Loucy (cell line): ENCODE measurements around the gene RCE1.

Source experiments
- H2AFZ ChIP-seq: fragments of 200-600 bp; sonication (generic); 2 replicates; pipeline ENCODE4 v1.6.0; 2016; ENCODE audit warnings: antibody characterized with exemption, mild to moderate bottlenecking, low read length, moderate library complexity
- H3F3A ChIP-seq: fragments of 200-600 bp; 2 replicates; pipeline ENCODE4 v1.6.0; 2016; ENCODE audit warnings: antibody characterized with exemption, low read depth, mild to moderate bottlenecking
- H3K27me3 ChIP-seq: fragments of 200-600 bp; sonication (generic); 2 replicates; pipeline ENCODE4 v1.6.1; 2014; ENCODE audit warnings: low read length, mild to moderate bottlenecking; ENCODE audit not compliant: insufficient read depth, poor library complexity, severe bottlenecking
- H3K36me3 ChIP-seq: fragments of 200-600 bp; sonication (generic); 2 replicates; pipeline ENCODE4 v1.6.1; 2016; ENCODE audit warnings: low read length; ENCODE audit not compliant: insufficient read depth
- H3K4me1 ChIP-seq: fragments of 200-600 bp; sonication (generic); 2 replicates; pipeline ENCODE4 v1.5.1; 2014; ENCODE audit warnings: low read length, mild to moderate bottlenecking; ENCODE audit not compliant: insufficient read depth, poor library complexity, severe bottlenecking
- H3K4me2 ChIP-seq: fragments of 200-600 bp; sonication (generic); 2 replicates; pipeline ENCODE4 v1.6.0; 2014; ENCODE audit warnings: antibody characterized with exemption, low read length, low read depth, mild to moderate bottlenecking; ENCODE audit not compliant: poor library complexity, severe bottlenecking
- H3K4me3 ChIP-seq: fragments of 200-600 bp; sonication (generic); 2 replicates; pipeline ENCODE4 v1.5.1; 2014; ENCODE audit warnings: low read length, mild to moderate bottlenecking, mixed read lengths; ENCODE audit not compliant: poor library complexity, severe bottlenecking
- H3K79me2 ChIP-seq: fragments of 200-600 bp; sonication (generic); 2 replicates; pipeline ENCODE4 v1.6.1; 2014; ENCODE audit warnings: low read length; ENCODE audit not compliant: insufficient read depth
- H3K9ac ChIP-seq: fragments of 200-600 bp; sonication (generic); 2 replicates; pipeline ENCODE4 v1.6.0; 2014; ENCODE audit warnings: mild to moderate bottlenecking, low read depth, low read length, moderate library complexity; ENCODE audit not compliant: poor library complexity, severe bottlenecking
- H3K9me2 ChIP-seq: fragments of 200-600 bp; sonication (generic); replicated peaks from 2 replicates; pipeline ENCODE4 v1.6.1; 2016; ENCODE audit warnings: low read depth, low read length, mixed read lengths
- H3K9me3 ChIP-seq: fragments of 200-600 bp; sonication (generic); 2 replicates; pipeline ENCODE4 v1.6.1; 2014; ENCODE audit warnings: mild to moderate bottlenecking, antibody characterized with exemption, low read length, low read depth; ENCODE audit not compliant: insufficient read depth
- H4K20me1 ChIP-seq: fragments of 200-600 bp; sonication (generic); 2 replicates; pipeline ENCODE4 v1.6.0; 2014; ENCODE audit warnings: antibody characterized with exemption, low read length, mild to moderate bottlenecking; ENCODE audit not compliant: insufficient read depth, poor library complexity, severe bottlenecking
- CTCF ChIP-seq: fragments of 200-600 bp; sonication (generic); conservative IDR thresholded peaks from 2 replicates; pipeline ENCODE4 v1.5.1; 2014; ENCODE audit warnings: mild to moderate bottlenecking, antibody characterized with exemption, low read length
- EZH2phosphoT487 ChIP-seq: fragments of 200-600 bp; IDR thresholded peaks from 2 replicates; pipeline ENCODE4 v1.6.1; 2018; ENCODE audit warnings: antibody characterized with exemption, mild to moderate bottlenecking, moderate library complexity, borderline replicate concordance

Gene RCE1

GRCh38 chr11:66864924-66865697 lies 21.9 kb downstream of the RCE1 start:
- Histone ChIP-seq H3K4me3 (no peak overlapping the region), H3K9me2 (no peaks in the 10 kb centered on the region), H3K79me2 (no peaks in the 10 kb centered on the region), H3K27me3 (no peaks in the 10 kb centered on the region), H4K20me1 (no peaks in the 10 kb centered on the region), H3K36me3 (no peaks in the 10 kb centered on the region), H2AFZ (no peak overlapping the region), H3K9ac (no peak overlapping the region), H3K4me1 (no peaks in the 10 kb centered on the region), H3K9me3 (no peaks in the 10 kb centered on the region), H3F3A (no peaks in the 10 kb centered on the region), H3K4me2 (no peak overlapping the region)
- TF ChIP-seq CTCF (no peak), EZH2phosphoT487 (no peak)

- Histone ChIP-seq H4K20me1 (no peaks in the 10 kb centered on the region), H3K27me3 (no peaks in the 10 kb centered on the region), H3F3A (no peaks in the 10 kb centered on the region), H3K9me2 (no peaks in the 10 kb centered on the region), H2AFZ (no peak overlapping the region), H3K4me1 (no peaks in the 10 kb centered on the region), H3K79me2 (no peaks in the 10 kb centered on the region), H3K9me3 (no peaks in the 10 kb centered on the region), H3K4me2 (no peak overlapping the region), H3K9ac (no peak overlapping the region), H3K4me3 (no peak overlapping the region), H3K36me3 (no peaks in the 10 kb centered on the region)
- TF ChIP-seq EZH2phosphoT487 (no peak), CTCF (no peak)
Measured at GRCh38 chr11:66866007-66866406, 22.8 kb downstream of the RCE1 start.

DNA sequence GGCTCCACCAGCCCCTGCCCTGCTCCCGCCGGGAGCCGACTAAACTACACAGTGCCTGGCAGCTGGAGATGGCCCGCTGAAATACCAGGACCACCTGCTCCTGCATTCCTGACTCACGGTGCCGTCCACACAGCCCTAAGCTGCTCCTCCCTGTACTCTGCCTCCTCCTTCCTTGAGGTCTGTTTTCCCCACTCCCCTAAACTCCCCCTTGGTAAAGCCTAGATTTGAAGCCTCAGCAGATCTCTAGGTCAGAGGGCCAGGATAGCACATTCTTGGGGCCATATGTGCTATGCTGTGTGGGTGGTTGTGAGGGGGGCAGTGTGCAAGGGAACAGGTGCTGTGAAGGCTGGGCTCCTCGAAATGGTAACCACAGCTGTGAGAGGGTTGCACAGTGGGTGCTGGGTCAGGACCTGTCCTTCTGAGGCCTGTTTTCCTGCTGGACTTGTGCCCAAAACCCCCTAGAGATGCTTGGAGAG lies 23.3 kb downstream of the RCE1 start:
- TF ChIP-seq CTCF (no peak), EZH2phosphoT487 (no peak)
- no peaks in the 10 kb centered on the region for H3F3A ChIP-seq
- no peak overlapping the region for H2AFZ ChIP-seq
- no peaks in the 10 kb centered on the region for H3K9me3 ChIP-seq
- H3K4me3 ChIP-seq: no peak overlapping the region
- no peak overlapping the region for H3K9ac ChIP-seq
- no peaks in the 10 kb centered on the region for H3K36me3 ChIP-seq
- no peaks in the 10 kb centered on the region for H3K4me1 ChIP-seq
- H3K27me3 ChIP-seq: no peaks in the 10 kb centered on the region
- no peaks in the 10 kb centered on the region for H3K9me2 ChIP-seq
- H3K79me2 ChIP-seq: no peaks in the 10 kb centered on the region
- no peaks in the 10 kb centered on the region for H4K20me1 ChIP-seq
- no peak overlapping the region for H3K4me2 ChIP-seq
